Activated naive CD4-positive, alpha-beta T cell treated with anti-CD3 and anti-CD28 coated beads for 36 hours (primary cell): ENCODE measurements around the gene UNC5B. TPM values are rescaled to one million over a fixed set of nuclear protein-coding genes. Genes with fewer than 3 reads are reported as not detected.

ENCODE experiments used
- CTCF ChIA-PET: fragments of 350-600 bp; sonication (Branson Sonifier 250); formaldehyde crosslinking; loops from one replicate; lab custom pipeline; 2021; ENCODE audit warnings: antibody characterized with exemption; lab: Charles Lee
- DNase-seq: peaks from one replicate; pipeline ENCODE4 v3.0.0-alpha.2; 2020
- H3K27ac Mint-ChIP-seq: one replicate; pipeline ENCODE4 v1.8.0; 2021; ENCODE audit warnings: mild to moderate bottlenecking, mixed read lengths
- H3K27me3 Mint-ChIP-seq: one replicate; pipeline ENCODE4 v1.8.0; 2021; ENCODE audit warnings: low read depth, mixed read lengths
- H3K36me3 Mint-ChIP-seq: one replicate; pipeline ENCODE4 v1.8.0; 2021; ENCODE audit warnings: low read depth, mixed read lengths
- H3K4me1 Mint-ChIP-seq: one replicate; pipeline ENCODE4 v1.8.0; 2021; ENCODE audit warnings: low read depth, mixed read lengths
- H3K4me3 Mint-ChIP-seq: one replicate; pipeline ENCODE4 v1.8.0; 2021; ENCODE audit warnings: mild to moderate bottlenecking, moderate library complexity, mixed read lengths
- H3K9me3 Mint-ChIP-seq: one replicate; pipeline ENCODE4 v1.8.0; 2021; ENCODE audit warnings: mixed read lengths
- intact Hi-C: fragments of 100-400 bp; cut with micrococcal nuclease; formaldehyde crosslinking; loops from one replicate; pipeline ENCODE4 v1.15.1; 2023
- total RNA-seq, 2 experiments: library from RNA; stranded (reverse); gene quantifications; one replicate each; pipeline ENCODE4 v1.2.3, GENCODE V29; 2021

The UNC5B gene
- total RNA-seq, 2 experiments from 2014 or later = 0.05 TPM

DNA sequence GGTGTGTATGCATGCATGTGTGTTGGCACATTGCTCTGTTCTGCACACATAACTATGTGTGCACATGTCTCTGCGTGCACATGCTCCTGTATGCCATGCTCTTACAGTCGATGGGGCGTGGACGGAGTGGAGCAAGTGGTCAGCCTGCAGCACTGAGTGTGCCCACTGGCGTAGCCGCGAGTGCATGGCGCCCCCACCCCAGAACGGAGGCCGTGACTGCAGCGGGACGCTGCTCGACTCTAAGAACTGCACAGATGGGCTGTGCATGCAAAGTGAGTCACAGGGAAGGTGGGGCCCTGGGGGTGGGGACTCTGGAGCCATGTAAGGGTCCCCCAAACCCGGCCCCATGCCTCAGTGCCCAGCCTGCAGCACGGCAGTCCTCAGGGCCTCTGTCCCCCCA lies 76.1 kb downstream of the UNC5B start:
- Mint-ChIP-seq H3K27ac (no peak overlapping the region), H3K27me3 (no peaks in the 10 kb centered on the region), H3K9me3 (no peaks in the 10 kb centered on the region), H3K36me3 (no peaks in the 10 kb centered on the region), H3K4me1 (no peaks in the 10 kb centered on the region), H3K4me3 (no peak overlapping the region)
- intact Hi-C loops = loop anchor here (5.0 kb wide), 1 partner anchor 731 kb away; no protein-coding TSS in a partner anchor
- CTCF ChIA-PET = no interaction called here
- DNase-seq = no peak

DNA sequence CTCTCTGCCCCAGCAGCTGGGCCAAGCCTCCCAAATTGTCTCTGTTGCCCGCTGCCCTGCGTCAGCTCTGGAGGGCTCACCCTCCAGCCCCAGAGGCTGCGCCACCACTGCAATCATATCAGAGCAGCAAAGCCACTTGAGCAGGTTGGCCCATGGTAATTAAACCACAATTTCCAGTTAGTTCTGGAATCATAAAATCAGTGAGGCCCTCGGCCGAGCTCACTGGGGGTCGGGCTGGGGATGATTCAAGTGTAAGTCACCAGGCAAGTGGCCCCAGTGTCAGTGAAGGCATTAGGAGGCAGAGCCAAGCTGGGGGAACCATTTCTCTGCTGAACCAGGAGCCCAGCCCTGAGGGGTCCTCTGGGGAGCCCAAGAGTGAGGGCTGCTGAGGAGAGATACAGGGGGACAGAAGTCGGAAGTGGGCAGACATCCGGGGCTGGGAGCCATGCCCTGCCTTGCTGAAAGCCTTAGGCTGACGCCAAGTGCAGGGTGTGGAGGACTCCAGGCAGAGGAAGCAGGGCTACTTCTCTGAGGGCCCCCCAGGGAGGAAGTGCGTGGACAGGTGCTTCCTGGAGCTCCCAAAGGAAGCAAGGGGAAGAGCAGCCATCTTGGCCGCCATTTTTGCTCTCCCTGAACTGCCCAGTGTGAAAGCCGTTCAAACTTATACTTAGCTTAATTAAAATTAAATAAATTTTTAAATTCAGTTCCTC lies 77.2 kb downstream of the UNC5B start:
- Mint-ChIP-seq H3K4me3 (no peak overlapping the region), H3K27me3 (no peaks in the 10 kb centered on the region), H3K27ac (no peak overlapping the region), H3K9me3 (no peaks in the 10 kb centered on the region), H3K36me3 (no peaks in the 10 kb centered on the region), H3K4me1 (no peaks in the 10 kb centered on the region)
- CTCF ChIA-PET = no interaction called here
- intact Hi-C loops = loop anchor here (5.0 kb wide), 1 partner anchor 732 kb away; no protein-coding TSS in a partner anchor
- no peak for DNase-seq

- Mint-ChIP-seq H3K27ac (no peak overlapping the region), H3K9me3 (no peaks in the 10 kb centered on the region), H3K4me3 (no peak overlapping the region), H3K36me3 (no peaks in the 10 kb centered on the region), H3K4me1 (no peaks in the 10 kb centered on the region), H3K27me3 (no peaks in the 10 kb centered on the region)
- intact Hi-C loops = no loop called here
- no peak for DNase-seq
- CTCF ChIA-PET = no interaction called here
Measured at GRCh38 chr10:71290331-71290730, 78.0 kb downstream of the UNC5B start.

- H3K4me3 Mint-ChIP-seq = no peak overlapping the region
- H3K27me3 Mint-ChIP-seq = no peaks in the 10 kb centered on the region
- H3K36me3 Mint-ChIP-seq = no peaks in the 10 kb centered on the region
- H3K9me3 Mint-ChIP-seq = no peaks in the 10 kb centered on the region
- no peaks in the 10 kb centered on the region for H3K4me1 Mint-ChIP-seq
- intact Hi-C loops = no loop called here
- CTCF ChIA-PET = no interaction called here
- no peak overlapping the region for H3K27ac Mint-ChIP-seq
- DNase-seq = no peak
Measured at GRCh38 chr10:71290806-71291527, 78.6 kb downstream of the UNC5B start.

- CTCF ChIA-PET = interaction anchor here (1.3 kb wide), 1 partner anchor 21 kb away, joined by 4 read pairs; no protein-coding TSS in a partner anchor
- intact Hi-C loops = no loop called here
- no peaks in the 10 kb centered on the region for H3K4me1 Mint-ChIP-seq
- H3K4me3 Mint-ChIP-seq = no peak overlapping the region
- no peaks in the 10 kb centered on the region for H3K9me3 Mint-ChIP-seq
- no peak for DNase-seq
- no peaks in the 10 kb centered on the region for H3K36me3 Mint-ChIP-seq
- H3K27me3 Mint-ChIP-seq = no peaks in the 10 kb centered on the region
- no peak overlapping the region for H3K27ac Mint-ChIP-seq
Measured at GRCh38 chr10:71291528-71291900, 79.1 kb downstream of the UNC5B start.

- H3K27me3 Mint-ChIP-seq = no peaks in the 10 kb centered on the region
- CTCF ChIA-PET = interaction anchor here (0.6 to 1.3 kb wide), 3 partner anchors 7 to 316 kb away, joined by 3 to 4 read pairs (median 3); no protein-coding TSS in a partner anchor
- H3K9me3 Mint-ChIP-seq = no peaks in the 10 kb centered on the region
- DNase-seq = no peak
- no peak overlapping the region for H3K27ac Mint-ChIP-seq
- H3K4me3 Mint-ChIP-seq = no peak overlapping the region
- H3K4me1 Mint-ChIP-seq = no peaks in the 10 kb centered on the region
- intact Hi-C loops = no loop called here
- no peaks in the 10 kb centered on the region for H3K36me3 Mint-ChIP-seq
Measured at GRCh38 chr10:71292624-71293445, 80.5 kb downstream of the UNC5B start.

- Mint-ChIP-seq H3K27ac (no peak overlapping the region), H3K4me3 (no peak overlapping the region), H3K27me3 (no peaks in the 10 kb centered on the region), H3K9me3 (no peaks in the 10 kb centered on the region), H3K4me1 (no peaks in the 10 kb centered on the region), H3K36me3 (no peaks in the 10 kb centered on the region)
- intact Hi-C loops = no loop called here
- DNase-seq = no peak
- CTCF ChIA-PET = interaction anchor here (0.6 to 1.5 kb wide), 2 partner anchors 8 kb away, joined by 3 to 7 read pairs; no protein-coding TSS in a partner anchor
Measured at GRCh38 chr10:71293446-71294084, 81.2 kb downstream of the UNC5B start.

GRCh38 chr10:71294091-71294561 lies 81.8 kb downstream of the UNC5B start:
- no peaks in the 10 kb centered on the region for H3K4me1 Mint-ChIP-seq
- no peaks in the 10 kb centered on the region for H3K36me3 Mint-ChIP-seq
- no peak overlapping the region for H3K4me3 Mint-ChIP-seq
- H3K9me3 Mint-ChIP-seq = no peaks in the 10 kb centered on the region
- CTCF ChIA-PET = interaction anchor here (0.9 to 1.5 kb wide), 2 partner anchors 9 kb away, joined by 3 to 7 read pairs; no protein-coding TSS in a partner anchor
- intact Hi-C loops = no loop called here
- no peaks in the 10 kb centered on the region for H3K27me3 Mint-ChIP-seq
- H3K27ac Mint-ChIP-seq = no peak overlapping the region
- DNase-seq = no peak

GRCh38 chr10:71294856-71295255 lies 82.5 kb downstream of the UNC5B start:
- CTCF ChIA-PET = interaction anchor here (0.5 to 1.5 kb wide), 3 partner anchors 9 to 517 kb away, joined by 3 to 7 read pairs (median 3); no protein-coding TSS in a partner anchor
- peaks cover under 1% of the 10 kb centered on the region for H3K4me1 Mint-ChIP-seq

DNA sequence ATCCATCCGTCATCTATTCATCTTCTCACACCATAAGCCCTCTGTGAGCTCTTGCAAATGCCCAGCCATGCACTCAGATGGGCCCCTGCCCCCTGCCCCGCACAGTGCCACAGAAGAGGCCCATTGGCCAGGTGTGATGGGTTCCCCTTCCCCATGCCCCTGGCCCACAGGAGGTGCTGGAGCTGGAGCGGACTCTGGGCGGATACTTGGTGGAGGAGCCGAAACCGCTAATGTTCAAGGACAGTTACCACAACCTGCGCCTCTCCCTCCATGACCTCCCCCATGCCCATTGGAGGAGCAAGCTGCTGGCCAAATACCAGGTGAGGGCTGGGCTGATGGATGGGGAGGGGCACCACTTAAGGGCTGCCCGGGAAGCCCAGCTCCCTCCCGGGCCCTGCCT lies 83.3 kb downstream of the UNC5B start:
- CTCF ChIA-PET = interaction anchor here (1.1 kb wide), 1 partner anchor 10 kb away, joined by 5 read pairs; no protein-coding TSS in a partner anchor
- Mint-ChIP-seq H3K4me1 (peaks cover 2% of the 10 kb centered on the region), H3K4me3 (no peak overlapping the region), H3K27me3 (no peaks in the 10 kb centered on the region), H3K36me3 (no peaks in the 10 kb centered on the region), H3K9me3 (no peaks in the 10 kb centered on the region), H3K27ac (no peak overlapping the region)
- no peak for DNase-seq
- intact Hi-C loops = no loop called here

More at GRCh38 chr10:71294856-71295255, 82.5 kb downstream of the UNC5B start:
- Mint-ChIP-seq H3K36me3 (no peaks in the 10 kb centered on the region), H3K4me3 (no peak overlapping the region), H3K9me3 (no peaks in the 10 kb centered on the region), H3K27me3 (no peaks in the 10 kb centered on the region), H3K27ac (no peak overlapping the region)
- DNase-seq = no peak
- intact Hi-C loops = no loop called here

- H3K27me3 Mint-ChIP-seq = no peaks in the 10 kb centered on the region
- H3K36me3 Mint-ChIP-seq = no peaks in the 10 kb centered on the region
- H3K4me1 Mint-ChIP-seq = peaks cover 2% of the 10 kb centered on the region
- CTCF ChIA-PET = interaction anchor here (1.1 kb wide), 1 partner anchor 11 kb away, joined by 5 read pairs; no protein-coding TSS in a partner anchor
- no peak overlapping the region for H3K27ac Mint-ChIP-seq
- intact Hi-C loops = no loop called here
- no peak overlapping the region for H3K4me3 Mint-ChIP-seq
- no peak for DNase-seq
- no peaks in the 10 kb centered on the region for H3K9me3 Mint-ChIP-seq
Measured at GRCh38 chr10:71296086-71296485, 83.7 kb downstream of the UNC5B start.
